Loucy (cell line): ENCODE measurements around the gene TMEM135.

ENCODE experiments used
- H2AFZ ChIP-seq: fragments of 200-600 bp; sonication (generic); 2 replicates; pipeline ENCODE4 v1.6.0; 2016; ENCODE audit warnings: antibody characterized with exemption, mild to moderate bottlenecking, low read length, moderate library complexity
- H3F3A ChIP-seq: fragments of 200-600 bp; 2 replicates; pipeline ENCODE4 v1.6.0; 2016; ENCODE audit warnings: antibody characterized with exemption, low read depth, mild to moderate bottlenecking
- H3K27me3 ChIP-seq: fragments of 200-600 bp; sonication (generic); 2 replicates; pipeline ENCODE4 v1.6.1; 2014; ENCODE audit warnings: low read length, mild to moderate bottlenecking; ENCODE audit not compliant: insufficient read depth, poor library complexity, severe bottlenecking
- H3K36me3 ChIP-seq: fragments of 200-600 bp; sonication (generic); 2 replicates; pipeline ENCODE4 v1.6.1; 2016; ENCODE audit warnings: low read length; ENCODE audit not compliant: insufficient read depth
- H3K4me1 ChIP-seq: fragments of 200-600 bp; sonication (generic); 2 replicates; pipeline ENCODE4 v1.5.1; 2014; ENCODE audit warnings: low read length, mild to moderate bottlenecking; ENCODE audit not compliant: insufficient read depth, poor library complexity, severe bottlenecking
- H3K4me2 ChIP-seq: fragments of 200-600 bp; sonication (generic); 2 replicates; pipeline ENCODE4 v1.6.0; 2014; ENCODE audit warnings: antibody characterized with exemption, low read length, low read depth, mild to moderate bottlenecking; ENCODE audit not compliant: poor library complexity, severe bottlenecking
- H3K4me3 ChIP-seq: fragments of 200-600 bp; sonication (generic); 2 replicates; pipeline ENCODE4 v1.5.1; 2014; ENCODE audit warnings: low read length, mild to moderate bottlenecking, mixed read lengths; ENCODE audit not compliant: poor library complexity, severe bottlenecking
- H3K79me2 ChIP-seq: fragments of 200-600 bp; sonication (generic); 2 replicates; pipeline ENCODE4 v1.6.1; 2014; ENCODE audit warnings: low read length; ENCODE audit not compliant: insufficient read depth
- H3K9ac ChIP-seq: fragments of 200-600 bp; sonication (generic); 2 replicates; pipeline ENCODE4 v1.6.0; 2014; ENCODE audit warnings: mild to moderate bottlenecking, low read depth, low read length, moderate library complexity; ENCODE audit not compliant: poor library complexity, severe bottlenecking
- H3K9me2 ChIP-seq: fragments of 200-600 bp; sonication (generic); replicated peaks from 2 replicates; pipeline ENCODE4 v1.6.1; 2016; ENCODE audit warnings: low read depth, low read length, mixed read lengths
- H3K9me3 ChIP-seq: fragments of 200-600 bp; sonication (generic); 2 replicates; pipeline ENCODE4 v1.6.1; 2014; ENCODE audit warnings: mild to moderate bottlenecking, antibody characterized with exemption, low read length, low read depth; ENCODE audit not compliant: insufficient read depth
- H4K20me1 ChIP-seq: fragments of 200-600 bp; sonication (generic); 2 replicates; pipeline ENCODE4 v1.6.0; 2014; ENCODE audit warnings: antibody characterized with exemption, low read length, mild to moderate bottlenecking; ENCODE audit not compliant: insufficient read depth, poor library complexity, severe bottlenecking
- EZH2phosphoT487 ChIP-seq: fragments of 200-600 bp; IDR thresholded peaks from 2 replicates; pipeline ENCODE4 v1.6.1; 2018; ENCODE audit warnings: antibody characterized with exemption, mild to moderate bottlenecking, moderate library complexity, borderline replicate concordance
- TF ChIP-seq, protein P1 (sequence below): fragments of 200-600 bp; sonication (generic); conservative IDR thresholded peaks from 2 replicates; pipeline ENCODE4 v1.5.1; 2014; ENCODE audit warnings: mild to moderate bottlenecking, antibody characterized with exemption, low read length

TMEM135 gene

DNA sequence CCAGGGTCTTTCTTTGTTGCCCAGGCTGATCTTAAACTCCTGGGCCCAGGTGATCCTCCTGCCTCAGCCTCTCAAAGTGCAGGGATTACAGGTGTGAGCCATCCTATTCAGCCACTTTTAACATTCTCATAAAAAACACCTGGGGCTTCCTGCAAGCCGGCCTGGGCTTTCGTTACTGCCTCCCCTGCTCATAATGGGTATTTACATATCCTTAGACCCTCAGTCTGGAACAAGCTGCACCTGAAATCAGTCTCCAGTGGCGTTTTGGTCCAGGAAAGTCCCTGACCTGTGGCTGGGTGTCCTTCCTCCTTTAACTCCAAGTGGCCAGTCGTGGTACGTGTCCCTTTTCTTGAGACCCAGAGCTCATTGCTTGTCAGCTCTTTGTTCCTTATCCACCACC lies 320.7 kb downstream of the TMEM135 start:
- H4K20me1 ChIP-seq: no peaks in the 10 kb centered on the region

DNA sequence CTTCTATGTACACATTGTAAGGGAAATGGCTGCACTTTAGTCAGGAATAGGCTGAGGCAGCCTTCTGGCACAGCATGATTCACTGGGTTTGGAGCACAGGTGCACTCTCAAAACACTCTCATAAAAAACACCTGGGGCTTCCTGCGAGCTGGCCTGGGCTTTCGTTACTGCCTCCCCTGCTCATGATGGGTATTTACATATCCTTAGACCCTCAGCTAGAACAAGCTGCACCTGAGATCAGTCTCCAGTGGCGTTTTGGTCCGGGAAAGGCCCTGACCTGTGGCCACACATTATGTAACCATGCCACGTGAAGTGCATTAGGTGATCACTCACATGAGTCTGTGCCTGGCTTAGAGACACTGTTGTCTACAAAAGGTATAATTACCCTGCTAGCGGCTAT lies 321.7 kb downstream of the TMEM135 start:
- H3F3A ChIP-seq: no peaks in the 10 kb centered on the region
- H3K4me1 ChIP-seq: no peaks in the 10 kb centered on the region
- no peaks in the 10 kb centered on the region for H4K20me1 ChIP-seq
- H3K36me3 ChIP-seq: no peaks in the 10 kb centered on the region
- H3K79me2 ChIP-seq: no peaks in the 10 kb centered on the region
- no peak overlapping the region for H3K9ac ChIP-seq
- no peak overlapping the region for H2AFZ ChIP-seq
- no peaks in the 10 kb centered on the region for H3K27me3 ChIP-seq
- H3K4me3 ChIP-seq: no peak overlapping the region
- H3K9me3 ChIP-seq: no peaks in the 10 kb centered on the region
- H3K9me2 ChIP-seq: no peaks in the 10 kb centered on the region
- TF ChIP-seq, protein P1, sequence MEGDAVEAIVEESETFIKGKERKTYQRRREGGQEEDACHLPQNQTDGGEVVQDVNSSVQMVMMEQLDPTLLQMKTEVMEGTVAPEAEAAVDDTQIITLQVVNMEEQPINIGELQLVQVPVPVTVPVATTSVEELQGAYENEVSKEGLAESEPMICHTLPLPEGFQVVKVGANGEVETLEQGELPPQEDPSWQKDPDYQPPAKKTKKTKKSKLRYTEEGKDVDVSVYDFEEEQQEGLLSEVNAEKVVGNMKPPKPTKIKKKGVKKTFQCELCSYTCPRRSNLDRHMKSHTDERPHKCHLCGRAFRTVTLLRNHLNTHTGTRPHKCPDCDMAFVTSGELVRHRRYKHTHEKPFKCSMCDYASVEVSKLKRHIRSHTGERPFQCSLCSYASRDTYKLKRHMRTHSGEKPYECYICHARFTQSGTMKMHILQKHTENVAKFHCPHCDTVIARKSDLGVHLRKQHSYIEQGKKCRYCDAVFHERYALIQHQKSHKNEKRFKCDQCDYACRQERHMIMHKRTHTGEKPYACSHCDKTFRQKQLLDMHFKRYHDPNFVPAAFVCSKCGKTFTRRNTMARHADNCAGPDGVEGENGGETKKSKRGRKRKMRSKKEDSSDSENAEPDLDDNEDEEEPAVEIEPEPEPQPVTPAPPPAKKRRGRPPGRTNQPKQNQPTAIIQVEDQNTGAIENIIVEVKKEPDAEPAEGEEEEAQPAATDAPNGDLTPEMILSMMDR: no peak
- TF ChIP-seq EZH2phosphoT487: no peak
- H3K4me2 ChIP-seq: no peak overlapping the region

More for the DNA sequence above, 320.7 kb downstream of the TMEM135 start:
- TF ChIP-seq, protein P1: no peak
- TF ChIP-seq EZH2phosphoT487: no peak
- Histone ChIP-seq H3K9me2 (no peaks in the 10 kb centered on the region), H3F3A (no peaks in the 10 kb centered on the region), H3K36me3 (no peaks in the 10 kb centered on the region), H3K9me3 (no peaks in the 10 kb centered on the region), H3K4me2 (no peak overlapping the region), H3K27me3 (no peaks in the 10 kb centered on the region), H3K79me2 (no peaks in the 10 kb centered on the region), H3K9ac (no peak overlapping the region), H3K4me1 (peaks cover 8% of the 10 kb centered on the region), H2AFZ (no peak overlapping the region), H3K4me3 (no peak overlapping the region)

DNA sequence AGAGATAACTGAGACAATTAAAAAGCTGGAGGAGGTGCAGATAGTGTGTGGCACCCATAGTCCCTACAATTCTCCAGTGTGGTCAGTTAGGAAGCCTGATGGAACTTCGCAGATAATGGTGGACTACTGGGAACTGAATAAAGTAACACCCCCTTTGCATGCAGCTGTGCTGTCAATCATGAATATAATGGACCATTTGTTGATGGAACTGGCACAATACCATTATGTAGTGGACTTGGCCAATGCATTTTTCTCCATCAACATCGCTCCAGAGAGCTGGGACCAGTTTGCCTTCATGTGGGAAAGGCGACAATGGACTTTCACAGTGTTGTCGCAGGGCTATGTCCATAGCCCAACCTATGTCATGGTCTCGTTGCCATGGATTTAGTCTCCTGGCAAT lies 324.2 kb downstream of the TMEM135 start:
- no peaks in the 10 kb centered on the region for H3K27me3 ChIP-seq
- H3K4me2 ChIP-seq: no peak overlapping the region
- no peaks in the 10 kb centered on the region for H3K4me1 ChIP-seq
- H3K9me3 ChIP-seq: no peaks in the 10 kb centered on the region
- H3F3A ChIP-seq: no peaks in the 10 kb centered on the region
- TF ChIP-seq, protein P1: no peak
- no peak for TF ChIP-seq EZH2phosphoT487
- H4K20me1 ChIP-seq: no peaks in the 10 kb centered on the region
- H3K36me3 ChIP-seq: no peaks in the 10 kb centered on the region
- H3K4me3 ChIP-seq: no peak overlapping the region
- no peaks in the 10 kb centered on the region for H3K79me2 ChIP-seq
- H3K9ac ChIP-seq: no peak overlapping the region
- H3K9me2 ChIP-seq: no peaks in the 10 kb centered on the region
- no peak overlapping the region for H2AFZ ChIP-seq
